ENCODE results near the gene ZNF81.

ZNF81 gene

DNA sequence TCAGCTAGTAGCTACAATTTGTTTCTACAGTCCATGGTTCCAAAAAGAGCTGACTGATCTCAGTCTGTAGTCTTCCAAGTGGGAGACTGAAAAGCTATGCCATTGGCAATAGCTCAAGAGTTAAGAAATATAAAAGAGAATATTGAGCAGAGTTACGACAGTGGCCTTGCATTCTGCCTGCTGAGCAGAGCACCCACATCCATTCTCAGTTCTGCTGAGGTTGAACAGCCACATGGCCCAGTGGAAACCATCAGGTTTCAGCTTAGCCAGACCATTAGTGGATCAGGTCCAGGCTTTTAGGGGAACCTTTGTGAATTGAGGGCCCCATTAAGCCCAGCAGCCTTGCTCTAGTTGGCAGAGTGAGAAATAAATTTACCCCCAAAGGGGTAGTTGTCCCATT is 28.1 kb downstream of the ZNF81 start:
- H3K9me3 ChIP-seq (ENCODE audit: control insufficient read depth in 2 of 2, low read length in 2 of 2): no peaks in the 10 kb centered on the region
- no peak overlapping the region for H3K27ac ChIP-seq (ENCODE audit: low read depth in 2 of 2, low read length in 2 of 2)
- H3K27me3 ChIP-seq (ENCODE audit: control insufficient read depth in 2 of 2, insufficient read depth in 2 of 2, low read length in 2 of 2): no peaks in the 10 kb centered on the region
- H3K9ac ChIP-seq (ENCODE audit: low read depth in 1 of 2, low read length in 2 of 2): no peak overlapping the region
- no peaks in the 10 kb centered on the region for H3K36me3 ChIP-seq (ENCODE audit: control insufficient read depth in 2 of 2, insufficient read depth in 2 of 2, low read length in 2 of 2)
- no peaks in the 10 kb centered on the region for H3K4me1 ChIP-seq (ENCODE audit: control insufficient read depth in 2 of 2, insufficient read depth in 2 of 2, low read length in 2 of 2)
- no peak overlapping the region for H3K4me3 ChIP-seq (ENCODE audit: low read length in 2 of 2)

GRCh38 chrX:47873123-47873522 is 36.4 kb downstream of the ZNF81 start:
- peaks cover 0 to 8% of the 10 kb centered on the region in 2 donors for H3K36me3 ChIP-seq (ENCODE audit: control insufficient read depth in 2 of 2, insufficient read depth in 2 of 2, low read length in 2 of 2)
- H3K9ac ChIP-seq (ENCODE audit: low read depth in 1 of 2, low read length in 2 of 2): no peak overlapping the region
- peaks cover 0 to 13% of the 10 kb centered on the region in 2 donors for H3K4me1 ChIP-seq (ENCODE audit: control insufficient read depth in 2 of 2, insufficient read depth in 2 of 2, low read length in 2 of 2)
- H3K9me3 ChIP-seq (ENCODE audit: control insufficient read depth in 2 of 2, low read length in 2 of 2): no peaks in the 10 kb centered on the region
- H3K4me3 ChIP-seq (ENCODE audit: low read length in 2 of 2): no peak overlapping the region
- peaks cover 3 to 4% of the 10 kb centered on the region in 2 donors for H3K27me3 ChIP-seq (ENCODE audit: control insufficient read depth in 2 of 2, insufficient read depth in 2 of 2, low read length in 2 of 2)
- H3K27ac ChIP-seq (ENCODE audit: low read depth in 2 of 2, low read length in 2 of 2): no peak overlapping the region

DNA sequence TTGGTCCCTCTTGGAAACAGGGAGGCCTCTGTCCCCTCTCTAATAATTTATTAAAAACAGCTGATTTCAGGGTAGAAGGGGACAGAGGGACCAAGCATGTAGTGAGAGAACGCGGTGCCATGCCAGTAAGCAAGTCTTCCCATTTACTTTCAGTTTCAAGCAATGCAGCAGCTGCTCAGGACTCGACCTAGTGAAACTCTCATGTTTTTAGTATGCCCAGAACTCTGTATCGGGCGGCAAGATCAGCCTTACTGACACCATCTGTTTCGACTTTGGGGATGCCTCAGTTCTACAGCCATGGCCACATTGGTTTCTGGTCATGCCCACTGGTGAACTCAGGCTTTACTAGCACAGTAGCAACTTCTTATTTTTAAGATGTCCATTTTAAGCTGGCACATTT is 40.6 kb downstream of the ZNF81 start:
- Histone ChIP-seq H3K36me3 (ENCODE audit: control insufficient read depth in 2 of 2, insufficient read depth in 2 of 2, low read length in 2 of 2) (peaks cover 0 to 5% of the 10 kb centered on the region in 2 donors), H3K9ac (ENCODE audit: low read depth in 1 of 2, low read length in 2 of 2) (no peak overlapping the region), H3K27me3 (ENCODE audit: control insufficient read depth in 2 of 2, insufficient read depth in 2 of 2, low read length in 2 of 2) (peaks cover 0 to 3% of the 10 kb centered on the region in 2 donors), H3K27ac (ENCODE audit: low read depth in 2 of 2, low read length in 2 of 2) (no peak overlapping the region), H3K4me3 (ENCODE audit: low read length in 2 of 2) (peak overlapping the region in 1 of 2 donors; percentile 34), H3K9me3 (ENCODE audit: control insufficient read depth in 2 of 2, low read length in 2 of 2) (no peaks in the 10 kb centered on the region), H3K4me1 (ENCODE audit: control insufficient read depth in 2 of 2, insufficient read depth in 2 of 2, low read length in 2 of 2) (peaks cover 0 to 22% of the 10 kb centered on the region in 2 donors)

- peaks cover 0 to 3% of the 10 kb centered on the region in 2 donors for H3K27me3 ChIP-seq (ENCODE audit: control insufficient read depth in 2 of 2, insufficient read depth in 2 of 2, low read length in 2 of 2)
- peaks cover 0 to 5% of the 10 kb centered on the region in 2 donors for H3K36me3 ChIP-seq (ENCODE audit: control insufficient read depth in 2 of 2, insufficient read depth in 2 of 2, low read length in 2 of 2)
- no peak overlapping the region for H3K9ac ChIP-seq (ENCODE audit: low read depth in 1 of 2, low read length in 2 of 2)
- peaks cover 0 to 22% of the 10 kb centered on the region in 2 donors for H3K4me1 ChIP-seq (ENCODE audit: control insufficient read depth in 2 of 2, insufficient read depth in 2 of 2, low read length in 2 of 2)
- no peak overlapping the region for H3K4me3 ChIP-seq (ENCODE audit: low read length in 2 of 2)
- H3K27ac ChIP-seq (ENCODE audit: low read depth in 2 of 2, low read length in 2 of 2): no peak overlapping the region
- no peaks in the 10 kb centered on the region for H3K9me3 ChIP-seq (ENCODE audit: control insufficient read depth in 2 of 2, low read length in 2 of 2)
Observed at GRCh38 chrX:47878198-47878597, 41.5 kb downstream of the ZNF81 start.

DNA sequence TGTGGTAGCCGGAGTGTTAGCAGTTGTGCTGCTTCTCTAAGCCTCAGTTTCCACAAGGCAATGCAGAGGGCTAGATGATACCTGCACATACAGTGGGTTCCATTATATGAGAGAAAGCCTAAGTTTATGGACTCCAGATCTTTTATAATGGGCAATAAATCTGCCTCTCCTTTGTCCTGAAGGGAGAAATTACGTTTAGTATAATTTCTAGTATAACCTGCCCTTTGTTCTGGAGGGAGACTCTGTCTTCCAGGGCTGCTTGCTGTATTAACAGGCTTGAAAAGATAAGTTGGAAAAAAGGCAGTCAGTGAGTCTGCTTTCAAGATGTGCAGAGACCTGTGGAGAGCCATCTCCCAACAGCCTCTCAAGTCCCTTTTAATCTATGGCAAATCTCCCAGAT is 42.8 kb downstream of the ZNF81 start:
- no peaks in the 10 kb centered on the region for H3K9me3 ChIP-seq (ENCODE audit: control insufficient read depth in 2 of 2, low read length in 2 of 2)

GRCh38 chrX:47880927-47881326 is 44.2 kb downstream of the ZNF81 start:
- Histone ChIP-seq H3K27me3 (ENCODE audit: control insufficient read depth in 2 of 2, insufficient read depth in 2 of 2, low read length in 2 of 2) (peaks cover 0 to 5% of the 10 kb centered on the region in 2 donors), H3K4me1 (ENCODE audit: control insufficient read depth in 2 of 2, insufficient read depth in 2 of 2, low read length in 2 of 2) (peaks cover 0 to 14% of the 10 kb centered on the region in 2 donors), H3K27ac (ENCODE audit: low read depth in 2 of 2, low read length in 2 of 2) (no peak overlapping the region), H3K36me3 (ENCODE audit: control insufficient read depth in 2 of 2, insufficient read depth in 2 of 2, low read length in 2 of 2) (peaks cover 0 to 5% of the 10 kb centered on the region in 2 donors), H3K9me3 (ENCODE audit: control insufficient read depth in 2 of 2, low read length in 2 of 2) (no peaks in the 10 kb centered on the region), H3K4me3 (ENCODE audit: low read length in 2 of 2) (no peak overlapping the region), H3K9ac (ENCODE audit: low read depth in 1 of 2, low read length in 2 of 2) (no peak overlapping the region)

More for the DNA sequence above, 42.8 kb downstream of the ZNF81 start:
- Histone ChIP-seq H3K9ac (ENCODE audit: low read depth in 1 of 2, low read length in 2 of 2) (no peak overlapping the region), H3K4me1 (ENCODE audit: control insufficient read depth in 2 of 2, insufficient read depth in 2 of 2, low read length in 2 of 2) (peaks cover 0 to 22% of the 10 kb centered on the region in 2 donors), H3K27ac (ENCODE audit: low read depth in 2 of 2, low read length in 2 of 2) (no peak overlapping the region), H3K36me3 (ENCODE audit: control insufficient read depth in 2 of 2, insufficient read depth in 2 of 2, low read length in 2 of 2) (peaks cover 0 to 5% of the 10 kb centered on the region in 2 donors), H3K27me3 (ENCODE audit: control insufficient read depth in 2 of 2, insufficient read depth in 2 of 2, low read length in 2 of 2) (peaks cover 0 to 3% of the 10 kb centered on the region in 2 donors), H3K4me3 (ENCODE audit: low read length in 2 of 2) (no peak overlapping the region)

- Histone ChIP-seq H3K9ac (ENCODE audit: low read depth in 1 of 2, low read length in 2 of 2) (no peak overlapping the region), H3K9me3 (ENCODE audit: control insufficient read depth in 2 of 2, low read length in 2 of 2) (no peaks in the 10 kb centered on the region), H3K27me3 (ENCODE audit: control insufficient read depth in 2 of 2, insufficient read depth in 2 of 2, low read length in 2 of 2) (peaks cover 0 to 2% of the 10 kb centered on the region in 2 donors), H3K4me3 (ENCODE audit: low read length in 2 of 2) (no peak overlapping the region), H3K27ac (ENCODE audit: low read depth in 2 of 2, low read length in 2 of 2) (no peak overlapping the region), H3K4me1 (ENCODE audit: control insufficient read depth in 2 of 2, insufficient read depth in 2 of 2, low read length in 2 of 2) (no peaks in the 10 kb centered on the region), H3K36me3 (ENCODE audit: control insufficient read depth in 2 of 2, insufficient read depth in 2 of 2, low read length in 2 of 2) (no peaks in the 10 kb centered on the region)
Observed at GRCh38 chrX:47885501-47885900, 48.8 kb downstream of the ZNF81 start.

DNA sequence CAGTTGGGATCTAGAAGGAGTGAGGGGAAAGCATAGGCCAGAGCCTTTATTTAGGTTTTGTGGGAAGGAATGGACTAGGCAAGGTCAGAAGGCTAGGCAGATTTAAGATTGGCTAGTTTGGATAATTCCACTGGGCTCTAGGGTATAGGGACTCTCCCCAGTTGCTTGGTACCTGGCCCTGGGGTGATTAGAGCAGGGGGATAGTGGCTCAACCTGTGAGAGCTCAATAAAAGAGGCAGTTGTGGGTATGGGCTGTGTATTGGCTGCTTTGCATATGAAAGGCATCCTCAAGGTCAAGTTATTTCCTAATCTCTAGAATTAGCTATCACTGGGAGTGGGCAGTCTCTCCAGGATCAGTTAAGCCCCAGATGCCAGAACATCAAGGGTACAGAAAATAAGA is 61.3 kb downstream of the ZNF81 start:
- Histone ChIP-seq H3K9ac (ENCODE audit: low read depth in 1 of 2, low read length in 2 of 2) (no peak overlapping the region), H3K9me3 (ENCODE audit: control insufficient read depth in 2 of 2, low read length in 2 of 2) (no peaks in the 10 kb centered on the region), H3K27me3 (ENCODE audit: control insufficient read depth in 2 of 2, insufficient read depth in 2 of 2, low read length in 2 of 2) (no peaks in the 10 kb centered on the region), H3K27ac (ENCODE audit: low read depth in 2 of 2, low read length in 2 of 2) (no peak overlapping the region), H3K4me3 (ENCODE audit: low read length in 2 of 2) (no peak overlapping the region), H3K36me3 (ENCODE audit: control insufficient read depth in 2 of 2, insufficient read depth in 2 of 2, low read length in 2 of 2) (peaks cover 0 to 2% of the 10 kb centered on the region in 2 donors), H3K4me1 (ENCODE audit: control insufficient read depth in 2 of 2, insufficient read depth in 2 of 2, low read length in 2 of 2) (no peaks in the 10 kb centered on the region)

- H3K4me3 ChIP-seq (ENCODE audit: low read length in 2 of 2): no peak overlapping the region
- H3K9ac ChIP-seq (ENCODE audit: low read depth in 1 of 2, low read length in 2 of 2): no peak overlapping the region
- H3K4me1 ChIP-seq (ENCODE audit: control insufficient read depth in 2 of 2, insufficient read depth in 2 of 2, low read length in 2 of 2): no peaks in the 10 kb centered on the region
- no peak overlapping the region for H3K27ac ChIP-seq (ENCODE audit: low read depth in 2 of 2, low read length in 2 of 2)
- no peaks in the 10 kb centered on the region for H3K27me3 ChIP-seq (ENCODE audit: control insufficient read depth in 2 of 2, insufficient read depth in 2 of 2, low read length in 2 of 2)
- H3K9me3 ChIP-seq (ENCODE audit: control insufficient read depth in 2 of 2, low read length in 2 of 2): no peaks in the 10 kb centered on the region
- peaks cover 0 to 2% of the 10 kb centered on the region in 2 donors for H3K36me3 ChIP-seq (ENCODE audit: control insufficient read depth in 2 of 2, insufficient read depth in 2 of 2, low read length in 2 of 2)
Observed at GRCh38 chrX:47900833-47901232, 64.1 kb downstream of the ZNF81 start.

- no peak overlapping the region for H3K27ac ChIP-seq (ENCODE audit: low read depth in 2 of 2, low read length in 2 of 2)
- no peaks in the 10 kb centered on the region for H3K27me3 ChIP-seq (ENCODE audit: control insufficient read depth in 2 of 2, insufficient read depth in 2 of 2, low read length in 2 of 2)
- H3K4me1 ChIP-seq (ENCODE audit: control insufficient read depth in 2 of 2, insufficient read depth in 2 of 2, low read length in 2 of 2): no peaks in the 10 kb centered on the region
- peaks cover 0 to 2% of the 10 kb centered on the region in 2 donors for H3K36me3 ChIP-seq (ENCODE audit: control insufficient read depth in 2 of 2, insufficient read depth in 2 of 2, low read length in 2 of 2)
- no peak overlapping the region for H3K9ac ChIP-seq (ENCODE audit: low read depth in 1 of 2, low read length in 2 of 2)
- no peak overlapping the region for H3K4me3 ChIP-seq (ENCODE audit: low read length in 2 of 2)
- no peaks in the 10 kb centered on the region for H3K9me3 ChIP-seq (ENCODE audit: control insufficient read depth in 2 of 2, low read length in 2 of 2)
Observed at GRCh38 chrX:47902161-47902560, 65.5 kb downstream of the ZNF81 start.

Data from mucosa of rectum (tissue), 2 donors.